GOT3 (cell line): ENCODE measurements around the gene RFX1.
"Not testable (repeated sequence)": the region's sequence is repeated elsewhere in the genome, so short reads cannot be mapped to it uniquely, and the experiment has no call there.

ENCODE experiments used
- DNase-seq: peaks from one replicate; lab custom pipeline; 2025; ENCODE audit warnings: mixed read lengths; lab: John Stamatoyannopoulos, UW

The RFX1 gene

GRCh38 chr19:14027856-14028450 lies 21.8 kb upstream of the RFX1 start, which contains the start of gene RLN3:
TSS of gene RLN3 (plus strand) at chr19:14028148. CDS start at chr19:14028205, 57 bp downstream.
- no peak for DNase-seq

DNA sequence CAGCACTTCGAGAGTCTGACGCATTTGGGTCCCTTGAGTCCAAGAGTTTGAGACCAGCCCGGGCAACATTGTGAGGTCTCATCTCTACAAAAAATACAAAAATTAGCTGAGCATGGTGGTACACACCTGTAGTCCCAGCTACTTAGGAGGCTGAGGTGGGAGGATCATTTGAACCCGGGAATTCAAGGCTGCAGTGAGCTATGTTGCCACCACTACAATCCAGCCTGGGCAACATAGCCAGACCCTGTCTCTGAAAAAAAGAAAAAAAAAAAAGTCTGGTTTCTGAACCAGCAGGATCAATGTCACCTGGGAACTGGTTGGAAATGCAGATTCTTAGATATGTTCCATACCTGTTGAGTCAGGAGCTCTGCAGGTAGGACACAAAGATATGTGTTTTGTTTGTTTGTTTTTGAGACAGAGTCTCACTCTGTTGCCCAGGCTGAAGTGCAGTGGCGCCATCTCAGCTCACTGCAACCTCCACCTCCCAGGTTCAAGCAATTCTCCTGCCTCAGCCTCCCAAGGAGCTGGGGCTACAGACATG lies 20.6 kb upstream of the RFX1 start:
- not testable (repeated sequence) for DNase-seq

DNA sequence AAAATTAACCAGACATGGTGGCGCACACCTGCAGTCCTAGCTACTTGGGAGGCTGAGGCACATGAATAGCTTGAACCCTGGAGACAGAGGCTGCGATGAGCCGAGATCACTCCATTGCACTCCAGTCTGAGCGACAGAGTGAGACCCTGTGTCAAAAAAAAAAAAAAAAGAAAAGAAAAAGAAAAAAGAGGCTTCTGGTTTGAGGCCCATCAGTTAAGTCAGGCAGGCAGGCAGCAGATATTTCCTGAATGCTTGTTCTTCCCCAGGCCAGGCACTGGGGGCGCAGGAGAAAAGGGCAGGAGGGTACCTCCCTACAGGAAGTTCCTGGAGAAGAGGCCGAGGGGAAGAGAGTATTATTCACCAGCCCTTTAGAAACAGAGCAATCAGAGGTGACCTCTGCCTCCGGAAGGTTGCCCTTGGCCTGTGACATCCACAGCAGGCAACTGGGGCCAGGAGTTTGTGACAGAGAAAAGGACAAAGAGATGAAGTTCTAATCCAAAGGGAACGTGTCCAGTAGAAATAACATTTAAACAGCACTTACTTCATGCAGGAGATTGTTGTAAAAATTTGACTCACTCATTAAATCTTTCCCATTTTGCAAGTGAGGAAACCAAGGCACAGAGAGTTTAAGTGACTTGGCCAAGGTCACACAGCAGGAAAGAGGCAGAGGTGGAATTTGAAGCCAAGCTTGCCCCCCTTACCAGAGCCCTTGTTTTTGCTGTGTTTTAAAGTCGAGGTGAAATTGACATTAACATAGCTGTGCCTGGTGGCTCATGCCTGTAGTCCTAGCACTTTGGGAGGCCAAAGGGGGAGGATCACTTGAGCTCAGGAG lies 17.5 kb upstream of the RFX1 start:
- DNase-seq = no peak

GRCh38 chr19:14022469-14022868 lies 16.3 kb upstream of the RFX1 start:
- DNase-seq = no peak

GRCh38 chr19:14021474-14021873 lies 15.4 kb upstream of the RFX1 start:
- no peak for DNase-seq

DNA sequence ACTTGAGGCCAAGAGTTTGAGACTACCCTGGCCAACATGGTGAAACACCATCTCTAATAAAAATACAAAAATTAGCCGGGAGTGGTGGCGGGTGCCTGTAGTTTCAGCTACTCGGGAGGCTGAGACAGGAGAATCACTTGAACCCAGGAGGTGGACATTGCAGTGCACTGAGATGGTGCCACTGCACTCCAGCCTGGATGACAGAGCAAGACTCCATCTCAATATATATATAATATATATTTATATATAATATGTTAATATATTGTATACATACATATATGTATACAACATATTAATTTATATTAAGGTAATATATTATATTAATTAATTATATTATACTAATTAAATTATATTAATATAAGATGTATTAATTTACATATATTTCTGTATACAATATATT lies 13.6 kb upstream of the RFX1 start:
- not testable (repeated sequence) for DNase-seq

DNA sequence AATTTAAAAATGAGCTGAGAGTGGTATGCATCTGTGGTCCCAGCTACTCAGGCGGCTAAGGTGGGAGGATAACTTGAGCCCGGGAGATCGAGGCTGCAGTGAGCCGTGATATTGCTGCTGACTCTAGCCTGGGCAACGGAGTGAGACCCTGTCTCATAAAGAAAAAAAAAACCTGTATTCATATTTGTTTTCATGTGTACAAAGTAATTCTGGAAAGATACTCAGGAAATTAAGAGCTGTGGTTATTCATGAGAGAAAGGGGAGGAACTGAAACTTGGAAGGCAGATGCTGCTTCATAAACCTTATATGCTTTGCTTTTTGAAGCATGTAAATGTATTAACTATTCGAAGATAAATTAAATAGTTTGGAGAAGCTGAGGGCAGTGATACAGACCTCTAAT lies 13.0 kb upstream of the RFX1 start:
- no peak for DNase-seq

GRCh38 chr19:14015524-14016035 lies 9.5 kb upstream of the RFX1 start:
- DNase-seq = no peak

DNA sequence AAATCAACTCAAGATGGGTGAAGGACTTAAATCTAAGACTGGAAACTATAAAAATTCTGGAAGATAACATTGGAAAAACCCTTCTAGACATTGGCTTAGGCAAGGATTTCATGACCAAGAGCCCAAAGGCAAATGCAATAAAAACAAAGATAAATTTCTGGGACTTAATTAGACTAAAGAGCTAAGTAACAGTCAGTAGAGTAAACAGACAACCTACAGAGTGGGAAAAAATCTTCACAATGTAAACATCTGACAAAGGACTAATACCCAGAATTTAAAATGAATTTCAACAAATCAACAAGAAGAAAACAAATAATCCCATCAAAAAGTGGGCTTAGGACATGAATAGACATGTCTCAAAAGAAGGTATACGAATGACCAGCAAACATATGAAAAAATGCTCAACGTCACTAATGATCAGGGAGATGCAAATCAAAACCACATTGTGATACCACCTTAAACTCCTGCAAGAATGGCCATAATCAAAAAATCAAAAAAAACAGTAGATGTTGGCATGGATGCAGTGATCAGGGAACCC lies 6.3 kb upstream of the RFX1 start:
- no peak for DNase-seq

DNA sequence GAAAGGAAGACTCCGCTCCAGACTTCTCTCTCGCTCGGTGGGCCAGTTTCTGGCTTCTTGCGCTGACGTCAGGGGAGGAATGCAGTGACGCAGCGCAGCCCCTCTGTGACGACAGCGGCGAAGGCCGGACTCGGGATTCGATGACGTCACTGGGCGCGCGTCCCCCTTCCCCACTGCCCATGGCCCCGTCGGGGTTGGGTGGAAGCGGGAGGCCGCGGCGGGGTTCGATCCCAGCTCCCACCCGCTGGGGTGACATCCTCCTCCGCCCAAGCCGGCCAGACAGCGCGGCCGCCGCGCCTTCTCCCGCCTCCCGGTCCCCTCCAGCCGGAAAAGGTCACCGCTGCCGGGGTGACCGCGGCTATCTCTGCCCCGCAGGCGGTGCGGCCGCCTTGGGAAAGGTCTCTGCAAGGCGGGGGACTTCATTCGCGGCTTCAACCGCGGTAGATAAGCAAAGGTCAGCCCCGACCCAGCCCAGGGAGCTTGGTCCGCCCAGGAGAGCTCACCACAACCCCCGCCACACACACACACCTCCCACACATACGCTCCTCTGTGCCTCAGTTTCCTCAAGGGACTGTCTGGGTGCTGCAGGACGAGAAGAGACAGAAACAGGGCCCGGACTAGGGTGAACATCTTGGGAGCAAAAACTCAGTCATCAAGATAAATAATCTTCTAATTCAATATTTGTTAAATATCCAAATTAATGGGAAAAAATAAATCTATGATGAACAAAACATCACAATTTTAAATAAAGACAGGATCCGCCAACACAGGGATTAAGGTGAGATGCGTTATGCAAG lies 844 bp upstream of the RFX1 start:
- DNase-seq = peak; percentile 90

GRCh38 chr19:14005349-14006084 lies 603 bp downstream of the RFX1 start:
- peak; percentile 43 for DNase-seq

- no peak for DNase-seq
These were observed 1.3 kb downstream of the RFX1 start for GRCh38 chr19:14004619-14005348.

- no peak for DNase-seq
These were observed 2.7 kb downstream of the RFX1 start for GRCh38 chr19:14003251-14004055.

DNA sequence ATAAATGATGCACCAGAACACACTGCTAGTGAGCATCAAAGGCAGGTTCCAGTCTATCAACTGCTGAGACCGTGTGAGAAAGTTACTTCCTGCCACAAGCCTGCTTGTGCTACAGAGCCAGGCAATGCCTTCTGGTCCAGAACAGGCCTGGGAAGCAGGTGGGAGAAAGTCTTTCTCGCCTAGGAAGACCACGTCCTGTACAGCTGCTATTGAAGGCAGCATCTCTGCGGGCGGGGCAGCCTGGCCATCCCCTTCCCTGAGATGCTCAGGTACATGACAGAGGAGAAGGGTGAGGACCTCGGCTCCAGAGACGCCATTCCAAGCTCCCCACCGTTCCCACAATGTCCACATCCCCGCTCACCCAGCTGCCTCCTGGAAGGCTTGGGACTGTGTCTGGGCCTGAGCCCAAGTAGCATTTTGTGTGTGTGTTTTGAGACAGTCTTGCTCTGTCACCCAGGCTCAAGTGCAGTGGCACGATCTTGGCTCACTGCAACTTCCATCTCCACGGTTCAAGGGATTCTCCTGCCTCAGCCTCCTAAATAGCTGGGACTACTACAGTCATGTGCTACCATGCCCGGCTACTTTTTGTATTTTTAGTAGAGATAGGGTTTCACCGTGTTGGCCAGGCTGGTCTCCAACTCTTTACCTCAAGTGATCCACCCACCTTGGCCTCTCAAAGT lies 3.4 kb downstream of the RFX1 start:
- DNase-seq = no peak

- no peak for DNase-seq
These were observed 5.3 kb downstream of the RFX1 start for GRCh38 chr19:14000691-14001375.

- DNase-seq = no peak
These were observed 7.0 kb downstream of the RFX1 start for GRCh38 chr19:13999085-13999484.

- no peak for DNase-seq
These were observed 7.7 kb downstream of the RFX1 start for GRCh38 chr19:13998426-13998825.

- DNase-seq = no peak
These were observed 8.5 kb downstream of the RFX1 start for GRCh38 chr19:13997631-13997962.
